GM12872 (cell line): ENCODE measurements around the gene DCDC1.

Source experiments
- TF ChIP-seq, protein P1 (sequence below): IDR thresholded peaks from 3 replicates; pipeline ENCODE4 v1.5.1; 2011; ENCODE audit warnings: low read depth, mild to moderate bottlenecking, low read length, moderate library complexity; ENCODE audit not compliant: insufficient read depth

DCDC1 gene

DNA sequence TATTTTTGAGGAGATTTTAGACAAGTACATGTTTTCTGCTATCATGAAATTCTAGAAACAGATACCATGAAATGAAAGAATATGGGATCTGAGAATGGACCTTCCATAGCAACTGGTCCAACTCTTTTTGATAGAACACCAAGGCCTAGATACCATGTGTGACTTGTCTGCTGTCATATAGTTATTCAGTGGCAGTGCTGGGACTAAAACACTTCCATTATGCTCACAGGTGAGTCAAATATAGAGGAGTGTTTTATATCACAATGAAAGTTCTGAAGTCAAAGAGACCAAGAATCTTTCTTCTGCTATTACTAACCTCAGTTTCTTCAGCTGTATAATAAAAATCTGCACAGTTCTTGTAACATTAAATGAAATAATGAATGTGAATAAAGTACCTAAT, 276.9 kb downstream of the DCDC1 start:
- TF ChIP-seq, protein P1, sequence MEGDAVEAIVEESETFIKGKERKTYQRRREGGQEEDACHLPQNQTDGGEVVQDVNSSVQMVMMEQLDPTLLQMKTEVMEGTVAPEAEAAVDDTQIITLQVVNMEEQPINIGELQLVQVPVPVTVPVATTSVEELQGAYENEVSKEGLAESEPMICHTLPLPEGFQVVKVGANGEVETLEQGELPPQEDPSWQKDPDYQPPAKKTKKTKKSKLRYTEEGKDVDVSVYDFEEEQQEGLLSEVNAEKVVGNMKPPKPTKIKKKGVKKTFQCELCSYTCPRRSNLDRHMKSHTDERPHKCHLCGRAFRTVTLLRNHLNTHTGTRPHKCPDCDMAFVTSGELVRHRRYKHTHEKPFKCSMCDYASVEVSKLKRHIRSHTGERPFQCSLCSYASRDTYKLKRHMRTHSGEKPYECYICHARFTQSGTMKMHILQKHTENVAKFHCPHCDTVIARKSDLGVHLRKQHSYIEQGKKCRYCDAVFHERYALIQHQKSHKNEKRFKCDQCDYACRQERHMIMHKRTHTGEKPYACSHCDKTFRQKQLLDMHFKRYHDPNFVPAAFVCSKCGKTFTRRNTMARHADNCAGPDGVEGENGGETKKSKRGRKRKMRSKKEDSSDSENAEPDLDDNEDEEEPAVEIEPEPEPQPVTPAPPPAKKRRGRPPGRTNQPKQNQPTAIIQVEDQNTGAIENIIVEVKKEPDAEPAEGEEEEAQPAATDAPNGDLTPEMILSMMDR = no peak

DNA sequence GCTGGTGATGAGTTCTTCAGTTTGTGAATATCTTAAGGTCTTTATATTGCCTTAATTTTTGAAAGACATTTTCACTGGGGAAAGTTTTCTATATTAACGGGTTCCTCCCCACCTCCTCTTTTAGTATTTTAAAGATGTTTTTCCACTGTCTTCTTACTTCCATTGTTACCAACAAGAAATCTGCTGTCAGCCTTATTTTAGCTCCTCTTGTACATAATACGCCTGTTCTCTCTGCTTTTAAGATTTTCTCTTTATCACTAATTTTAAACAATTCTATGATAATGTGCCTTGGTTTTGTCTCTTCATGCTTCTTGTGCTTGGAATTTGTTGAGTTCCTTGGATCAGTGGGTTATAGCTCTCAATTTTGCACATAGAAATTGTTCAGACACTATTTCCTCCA, 280.4 kb downstream of the DCDC1 start:
- TF ChIP-seq, protein P1 = no peak

DNA sequence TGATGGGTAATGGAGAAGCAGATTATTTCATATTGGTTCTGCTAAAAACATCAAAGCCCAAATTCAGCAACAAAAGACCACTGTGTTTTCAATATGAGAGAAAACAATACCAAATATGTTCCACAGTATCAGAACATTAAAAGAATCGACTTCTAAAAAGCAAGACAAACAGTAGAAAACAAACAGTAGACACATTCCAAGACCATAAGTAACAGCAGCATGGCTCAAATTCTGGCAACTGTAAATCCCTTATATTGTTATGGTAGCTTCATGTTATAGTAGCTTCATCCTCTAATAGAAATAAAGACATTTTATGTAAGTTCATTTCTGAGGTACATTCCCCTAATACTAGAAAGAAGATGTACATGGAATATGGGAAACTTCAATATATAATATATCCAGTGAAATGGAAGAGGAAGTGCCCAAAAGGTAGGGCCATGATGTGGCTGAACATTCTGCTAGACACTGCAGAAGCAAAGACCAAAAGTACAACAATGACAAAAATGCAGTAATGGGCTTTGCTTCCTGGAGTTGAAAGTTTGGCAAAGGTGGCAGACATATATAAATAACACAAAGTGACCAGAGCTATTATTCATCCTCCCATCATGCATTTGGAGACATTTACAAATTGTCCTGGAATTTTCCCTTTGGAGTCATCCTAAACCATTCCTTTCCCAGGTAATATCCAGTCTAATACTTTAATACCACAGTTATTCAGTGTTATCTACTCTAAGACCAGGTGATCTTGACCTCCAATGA, 299.9 kb downstream of the DCDC1 start:
- TF ChIP-seq, protein P1 = no peak

DNA sequence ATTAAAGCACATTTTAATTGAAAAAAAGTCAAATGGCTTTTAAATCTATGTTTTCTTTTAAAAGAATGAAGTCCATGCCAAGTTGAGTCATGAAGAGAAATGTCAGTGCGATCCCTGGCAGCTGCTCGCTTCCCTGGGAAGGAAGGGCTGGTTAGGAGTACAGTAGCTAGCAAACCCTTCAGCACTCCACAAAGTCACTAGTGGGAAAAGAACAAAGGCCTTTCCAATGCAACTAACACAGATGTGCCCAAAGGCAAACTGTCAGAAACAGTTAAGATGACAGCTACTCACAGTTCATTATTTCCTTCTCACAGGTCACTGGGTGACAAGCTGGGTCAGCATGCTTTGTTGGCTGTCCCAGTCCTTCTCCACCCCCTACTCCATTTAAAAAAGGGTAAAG, 308.7 kb downstream of the DCDC1 start:
- TF ChIP-seq, protein P1 = no peak

DNA sequence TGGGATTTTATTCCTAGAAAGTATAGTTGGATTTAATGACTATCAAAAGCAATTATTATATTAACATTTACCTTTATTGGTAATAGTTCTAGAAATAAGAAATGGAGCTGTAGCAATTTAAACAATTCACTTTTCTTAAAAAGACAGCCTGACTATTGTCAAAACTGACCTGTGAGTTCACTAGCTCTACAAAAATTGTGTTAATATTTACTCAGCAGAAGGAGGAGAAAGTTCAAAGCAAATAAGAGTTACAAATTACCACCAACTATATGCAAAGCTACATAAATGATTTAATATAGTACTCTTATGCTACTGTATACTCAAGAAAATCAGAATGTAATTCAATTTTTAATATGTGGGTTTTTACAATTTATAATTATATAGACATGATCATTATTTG, 310.0 kb downstream of the DCDC1 start:
- TF ChIP-seq, protein P1 = no peak

DNA sequence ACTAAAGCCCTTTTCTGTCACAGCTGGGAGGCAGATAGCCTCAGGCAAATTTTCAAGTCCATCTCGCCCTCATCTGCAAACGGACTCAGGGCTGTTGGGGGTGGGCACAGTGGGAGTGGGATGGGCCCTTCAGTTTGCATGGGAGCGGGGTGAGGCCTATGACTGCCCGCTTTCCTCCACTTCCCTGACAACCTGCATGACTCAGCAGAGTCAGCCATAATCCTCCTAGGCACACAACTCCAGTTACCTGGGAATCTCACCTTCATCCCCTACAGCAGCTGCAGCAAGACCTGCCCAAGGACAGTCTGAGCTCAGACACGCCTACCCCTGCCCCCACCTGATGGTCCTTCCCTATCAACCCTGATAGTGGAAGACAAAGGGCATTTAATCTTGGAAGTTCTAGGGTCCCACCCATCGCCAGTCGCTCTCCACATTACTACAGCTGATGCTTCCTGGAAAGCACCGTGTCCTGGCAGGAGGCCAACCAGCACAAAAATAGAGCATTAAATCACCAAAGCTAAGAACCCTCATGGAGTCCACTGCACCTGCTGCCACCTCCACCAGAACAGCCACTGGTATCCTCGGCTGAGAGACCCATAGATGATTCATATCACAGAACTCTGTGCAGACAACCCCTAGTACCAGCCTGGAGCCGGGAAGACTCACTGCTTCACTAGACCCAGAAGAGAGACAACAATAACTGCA, 319.3 kb downstream of the DCDC1 start:
- TF ChIP-seq, protein P1 = no peak

DNA sequence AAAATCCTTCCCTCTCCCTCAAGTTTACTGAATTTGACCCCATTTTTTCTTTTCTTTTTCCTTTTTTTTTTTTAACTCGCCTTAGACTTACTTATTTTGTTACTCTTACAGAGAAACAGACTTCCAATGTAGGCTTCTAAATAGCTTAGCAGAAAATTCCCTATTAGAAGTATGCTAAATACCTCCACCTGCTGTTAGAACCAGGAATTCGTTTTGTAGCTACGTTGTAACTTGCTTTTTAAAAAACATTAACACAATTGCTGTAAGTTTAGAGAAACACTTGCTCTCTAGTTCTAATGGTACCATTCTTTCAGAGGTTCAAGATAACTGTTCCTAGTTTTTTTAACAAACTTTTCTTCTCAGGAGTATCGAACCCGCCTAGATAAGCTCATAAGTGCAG, 324.2 kb downstream of the DCDC1 start:
- TF ChIP-seq, protein P1 = no peak
